GM12865 (cell line): ENCODE data around the gene OSGEP.
A peak's percentile ranks its signal among the peaks of the same experiment; 100 is the strongest.

Source experiments
- DNase-seq: peaks from one replicate; pipeline ENCODE4 v3.0.0; 2010; ENCODE audit warnings: low read depth
- H3K4me3 ChIP-seq: 2 replicates; pipeline ENCODE4 v1.5.1; 2011; ENCODE audit warnings: mild to moderate bottlenecking, low read depth, low read length, control low read depth
- TF ChIP-seq, protein P1 (sequence below): IDR thresholded peaks from 2 replicates; pipeline ENCODE4 v1.5.1; 2011; ENCODE audit warnings: low read length, control low read depth, low read depth, inconsistent platforms; ENCODE audit not compliant: insufficient read depth; ENCODE audit errors: missing control alignments

The OSGEP gene

DNA sequence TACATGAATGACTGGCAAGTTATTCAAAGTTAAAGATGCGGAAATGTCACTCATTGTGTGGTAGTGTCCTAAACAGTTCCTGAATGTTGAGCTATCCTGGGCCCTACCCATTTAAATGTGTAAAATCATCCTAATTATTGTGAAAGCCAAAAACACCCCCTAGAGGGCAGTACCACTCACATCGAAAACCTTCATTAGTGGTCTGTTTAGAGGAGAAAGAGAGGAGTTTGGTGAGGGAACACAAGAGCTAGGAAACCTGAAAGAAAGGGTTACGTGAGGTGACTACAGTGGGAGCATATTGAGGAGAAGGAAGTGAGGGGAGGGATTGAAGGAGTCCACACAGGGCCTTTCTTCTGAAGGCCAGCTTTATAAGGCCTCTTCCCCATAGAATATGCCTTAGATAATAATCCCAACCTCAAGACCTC is 38.8 kb downstream of the OSGEP start:
- TF ChIP-seq, protein P1, sequence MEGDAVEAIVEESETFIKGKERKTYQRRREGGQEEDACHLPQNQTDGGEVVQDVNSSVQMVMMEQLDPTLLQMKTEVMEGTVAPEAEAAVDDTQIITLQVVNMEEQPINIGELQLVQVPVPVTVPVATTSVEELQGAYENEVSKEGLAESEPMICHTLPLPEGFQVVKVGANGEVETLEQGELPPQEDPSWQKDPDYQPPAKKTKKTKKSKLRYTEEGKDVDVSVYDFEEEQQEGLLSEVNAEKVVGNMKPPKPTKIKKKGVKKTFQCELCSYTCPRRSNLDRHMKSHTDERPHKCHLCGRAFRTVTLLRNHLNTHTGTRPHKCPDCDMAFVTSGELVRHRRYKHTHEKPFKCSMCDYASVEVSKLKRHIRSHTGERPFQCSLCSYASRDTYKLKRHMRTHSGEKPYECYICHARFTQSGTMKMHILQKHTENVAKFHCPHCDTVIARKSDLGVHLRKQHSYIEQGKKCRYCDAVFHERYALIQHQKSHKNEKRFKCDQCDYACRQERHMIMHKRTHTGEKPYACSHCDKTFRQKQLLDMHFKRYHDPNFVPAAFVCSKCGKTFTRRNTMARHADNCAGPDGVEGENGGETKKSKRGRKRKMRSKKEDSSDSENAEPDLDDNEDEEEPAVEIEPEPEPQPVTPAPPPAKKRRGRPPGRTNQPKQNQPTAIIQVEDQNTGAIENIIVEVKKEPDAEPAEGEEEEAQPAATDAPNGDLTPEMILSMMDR: peak; percentile 66
- peak; percentile 79 for DNase-seq
- H3K4me3 ChIP-seq: no peak overlapping the region

DNA sequence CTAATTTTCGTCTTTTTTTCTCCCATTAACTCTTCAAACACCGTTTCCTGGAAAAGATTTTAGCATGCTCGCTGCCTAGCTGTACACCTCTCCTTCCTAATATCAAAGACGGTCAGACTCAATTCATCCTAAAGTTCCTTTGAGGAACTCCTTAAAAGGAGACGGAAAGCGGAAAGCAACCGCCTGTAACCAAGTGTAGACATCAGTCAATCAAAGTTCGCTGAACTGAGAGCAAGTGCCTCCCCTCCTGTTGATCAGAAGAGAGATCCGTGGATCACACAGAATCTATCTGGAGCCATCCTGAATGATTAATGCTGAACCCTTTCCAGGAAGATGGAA is 40.9 kb downstream of the OSGEP start:
- DNase-seq: peak; percentile 67
- peak overlapping the region; percentile 88 for H3K4me3 ChIP-seq
- TF ChIP-seq, protein P1: no peak

DNA sequence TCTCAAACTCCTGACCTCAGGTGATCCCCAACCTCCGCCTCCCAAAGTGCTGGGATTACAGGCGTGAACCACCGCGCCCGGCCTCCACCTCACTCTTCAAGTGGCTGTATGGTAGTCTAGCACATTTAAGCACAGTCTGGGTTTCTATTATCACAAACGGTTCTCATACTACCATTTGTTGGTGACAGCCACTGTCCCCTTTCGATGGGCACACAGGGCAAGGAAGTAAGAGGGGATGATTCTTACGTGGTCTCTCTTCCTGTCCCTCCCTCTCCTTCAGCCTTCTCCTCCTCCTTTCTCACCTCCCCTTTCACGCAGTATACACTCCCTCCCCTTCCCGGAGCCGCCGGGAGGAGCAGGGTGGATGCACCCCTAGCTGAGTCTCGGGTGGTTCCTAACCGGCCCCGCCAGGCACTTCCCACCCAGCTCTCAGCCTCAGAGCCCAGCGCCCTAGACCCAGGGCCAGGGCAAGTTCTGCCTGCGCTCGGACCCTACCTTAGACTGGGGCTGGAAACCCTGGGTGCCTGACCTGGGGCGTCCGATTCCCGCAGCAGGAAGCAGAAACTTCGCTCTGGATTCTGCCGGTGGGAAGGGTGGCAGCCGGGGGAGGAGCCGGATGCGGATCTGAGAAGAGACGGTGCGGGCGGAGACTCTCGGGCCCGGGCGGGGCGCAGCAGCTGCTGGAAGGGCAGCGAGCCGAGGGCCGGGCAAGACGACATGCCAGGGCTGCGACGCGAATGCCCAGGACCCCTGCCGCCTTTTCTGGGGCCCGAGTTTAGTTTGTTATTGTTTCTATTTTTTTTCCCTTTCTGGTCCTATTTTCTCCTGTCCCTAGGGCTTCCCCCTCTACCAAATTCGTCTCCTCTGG is 41.5 kb downstream of the OSGEP start, which contains the start of gene TEP1:
Gene TEP1 (minus strand): TSS at position 626 of the 868 bp plus-strand sequence. CDS start 5,062 bp downstream, outside the sequence.
- TF ChIP-seq, protein P1: no peak
- peak; percentile 87 for DNase-seq
- H3K4me3 ChIP-seq: peak within 1 kb of the TSS; percentile 88

DNA sequence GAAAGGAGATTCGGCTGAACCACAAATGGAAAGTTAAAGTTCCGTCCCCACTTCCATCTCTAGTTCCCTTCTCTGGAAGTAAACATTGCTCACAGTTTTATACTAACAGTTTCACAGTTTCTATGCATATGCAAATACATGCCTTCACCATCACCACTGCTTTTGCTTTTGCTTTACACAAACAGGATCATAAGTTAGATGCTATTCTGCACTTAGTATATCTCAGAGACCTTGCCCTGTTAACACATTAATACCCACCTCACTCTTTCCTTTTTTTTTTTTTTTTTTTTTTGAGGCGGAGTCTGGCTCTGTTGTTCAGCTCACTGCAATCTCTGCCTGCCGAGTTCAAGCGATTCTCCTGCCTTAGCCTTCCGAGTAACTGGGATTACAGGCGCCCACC is 42.2 kb downstream of the OSGEP start:
- TF ChIP-seq, protein P1: no peak
- H3K4me3 ChIP-seq: peak overlapping the region; percentile 88
- peak; percentile 75 for DNase-seq

DNA sequence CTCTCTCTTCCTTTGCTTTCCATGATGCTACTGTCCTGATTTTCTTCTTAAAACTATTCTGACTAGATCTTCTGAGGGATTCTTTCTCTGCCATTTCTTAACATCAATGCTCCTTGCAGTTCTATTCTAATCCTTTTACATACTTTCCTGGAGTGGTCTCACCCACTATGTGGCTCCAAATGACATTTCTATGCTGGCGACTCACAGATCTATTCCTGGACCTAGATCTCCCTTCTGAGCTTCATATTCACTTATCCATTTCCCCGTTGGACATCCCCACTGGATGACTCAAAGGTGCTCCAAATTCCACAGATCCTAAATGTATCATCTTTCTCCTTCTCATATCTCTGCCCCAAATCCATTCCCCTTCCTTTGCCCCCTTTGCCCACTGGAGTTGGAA is 45.4 kb downstream of the OSGEP start:
- H3K4me3 ChIP-seq: no peak overlapping the region
- DNase-seq: no peak
- TF ChIP-seq, protein P1: no peak

DNA sequence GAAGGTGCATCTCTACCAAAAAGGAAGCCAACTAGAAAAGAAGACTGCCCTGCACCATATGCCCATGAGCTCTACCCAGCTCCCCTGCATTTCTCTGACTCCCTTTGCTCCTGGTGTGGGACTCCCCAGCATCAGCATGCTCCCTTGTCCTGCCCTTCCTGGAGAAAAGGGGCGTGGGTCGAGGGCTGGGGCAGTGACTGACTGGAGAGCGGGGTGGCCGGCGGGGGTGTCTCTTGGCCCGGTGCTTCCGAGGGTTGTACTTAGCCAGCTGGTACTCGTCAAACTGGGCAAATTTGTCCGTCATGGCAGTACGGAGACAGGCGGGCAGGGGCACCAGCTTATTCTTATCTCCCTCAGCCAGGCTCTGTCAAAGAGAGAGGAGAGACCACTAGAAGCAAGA is 51.1 kb downstream of the OSGEP start:
- DNase-seq: no peak
- no peak overlapping the region for H3K4me3 ChIP-seq
- TF ChIP-seq, protein P1: no peak
